SU-DHL-6 (cell line): Measurements from ENCODE around the gene TMEM14A.

Source experiments
- H2AFZ ChIP-seq: fragments of 200-600 bp; sonication (generic); 2 replicates; pipeline ENCODE4 v1.6.1; 2014; ENCODE audit warnings: low read depth, mild to moderate bottlenecking, moderate library complexity, mixed read lengths, antibody characterized with exemption, low read length; ENCODE audit not compliant: severe bottlenecking
- H3F3A ChIP-seq: fragments of 200-600 bp; shearing (Covaris generic); 2 replicates; pipeline ENCODE4 v1.6.0; 2016; ENCODE audit warnings: antibody characterized with exemption, mild to moderate bottlenecking; ENCODE audit not compliant: insufficient read depth
- H3K27ac ChIP-seq: fragments of 200-600 bp; sonication (generic); 2 replicates; pipeline ENCODE4 v1.5.1; 2016; ENCODE audit warnings: low read depth, mild to moderate bottlenecking, low read length, moderate library complexity, mixed read lengths
- H3K27me3 ChIP-seq: fragments of 200-600 bp; sonication (generic), shearing (Covaris generic); 2 replicates; pipeline ENCODE4 v1.6.0; 2014; ENCODE audit warnings: mild to moderate bottlenecking, low read length
- H3K36me3 ChIP-seq: fragments of 200-600 bp; sonication (generic); 2 replicates; pipeline ENCODE4 v1.6.1; 2014; ENCODE audit warnings: mild to moderate bottlenecking, low read length, mixed read lengths
- H3K4me2 ChIP-seq: fragments of 300-600, 200-600 bp; shearing (Covaris generic), sonication (generic); 2 replicates; pipeline ENCODE4 v1.6.0; 2014; ENCODE audit warnings: low read length, low read depth, mild to moderate bottlenecking; ENCODE audit not compliant: poor library complexity, severe bottlenecking
- H3K4me3 ChIP-seq: fragments of 200-600 bp; sonication (generic); 2 replicates; pipeline ENCODE4 v1.5.1; 2014; ENCODE audit warnings: antibody characterized with exemption, low read length, mild to moderate bottlenecking, mixed read lengths; ENCODE audit not compliant: insufficient read depth, poor library complexity, severe bottlenecking
- H3K79me2 ChIP-seq: fragments of 200-600 bp; sonication (generic); 2 replicates; pipeline ENCODE4 v1.6.1; 2014; ENCODE audit warnings: mild to moderate bottlenecking, low read length, moderate library complexity; ENCODE audit not compliant: insufficient read depth
- H3K9ac ChIP-seq: fragments of 200-600 bp; sonication (generic); 2 replicates; pipeline ENCODE4 v1.7.0; 2014; ENCODE audit warnings: mild to moderate bottlenecking, low read length
- H3K9me2 ChIP-seq: fragments of 200-600 bp; sonication (generic); replicated peaks from 2 replicates; pipeline ENCODE4 v1.6.1; 2014; ENCODE audit warnings: low read length; ENCODE audit not compliant: insufficient read depth
- H3K9me3 ChIP-seq: fragments of 200-600 bp; sonication (generic); 2 replicates; pipeline ENCODE4 v1.6.1; 2014; ENCODE audit warnings: low read length, mixed read lengths; ENCODE audit not compliant: insufficient read depth
- H4K20me1 ChIP-seq: fragments of 200-600 bp; sonication (generic); 2 replicates; pipeline ENCODE4 v1.6.1; 2014; ENCODE audit warnings: low read depth, mild to moderate bottlenecking, antibody characterized with exemption, low read length, moderate library complexity, mixed read lengths
- CTCF ChIP-seq: fragments of 200-600 bp; sonication (generic); IDR thresholded peaks from one replicate; pipeline ENCODE4 v1.5.1; 2017; ENCODE audit warnings: antibody characterized with exemption, mild to moderate bottlenecking, low read length, moderate library complexity; ENCODE audit not compliant: insufficient read depth, poor library complexity, severe bottlenecking
- EZH2phosphoT487 ChIP-seq: fragments of 200-600 bp; sonication (generic), shearing (Covaris generic); conservative IDR thresholded peaks from 2 replicates; pipeline ENCODE4 v1.6.1; 2018; ENCODE audit warnings: mild to moderate bottlenecking, antibody characterized with exemption, low read length, moderate library complexity, mixed read lengths

Gene TMEM14A

DNA sequence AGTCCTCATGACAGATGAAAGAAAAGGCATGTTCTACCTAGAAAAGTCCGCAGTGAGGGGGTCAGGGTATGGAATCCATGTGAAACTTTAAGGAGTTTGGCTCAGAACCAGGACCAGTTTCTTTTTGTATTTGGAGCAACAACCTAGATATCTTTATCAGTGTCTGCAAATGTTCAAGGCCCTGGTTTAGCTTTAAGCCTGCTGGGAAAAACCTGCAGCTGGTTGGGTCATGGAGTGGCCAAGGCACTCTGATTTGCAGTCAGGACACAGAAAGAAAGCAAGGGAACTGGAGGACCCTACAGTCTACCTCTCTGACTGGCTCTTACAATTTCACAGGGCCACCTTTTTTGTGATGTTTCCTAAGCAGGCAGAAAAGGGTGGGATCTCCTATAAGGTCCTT is 58.7 kb downstream of the TMEM14A start:
- Histone ChIP-seq H3K9me3 (no peaks in the 10 kb centered on the region), H2AFZ (no peak overlapping the region), H3F3A (no peaks in the 10 kb centered on the region), H4K20me1 (no peaks in the 10 kb centered on the region), H3K9me2 (no peaks in the 10 kb centered on the region), H3K4me2 (no peak overlapping the region), H3K9ac (no peak overlapping the region), H3K4me3 (no peak overlapping the region), H3K36me3 (no peaks in the 10 kb centered on the region), H3K27ac (no peak overlapping the region), H3K27me3 (0 out of 2 replicates have a peak, but pooled peaks cover 3% of the 10 kb centered on the region), H3K79me2 (no peaks in the 10 kb centered on the region)
- no peak for TF ChIP-seq CTCF
- no peak for TF ChIP-seq EZH2phosphoT487

DNA sequence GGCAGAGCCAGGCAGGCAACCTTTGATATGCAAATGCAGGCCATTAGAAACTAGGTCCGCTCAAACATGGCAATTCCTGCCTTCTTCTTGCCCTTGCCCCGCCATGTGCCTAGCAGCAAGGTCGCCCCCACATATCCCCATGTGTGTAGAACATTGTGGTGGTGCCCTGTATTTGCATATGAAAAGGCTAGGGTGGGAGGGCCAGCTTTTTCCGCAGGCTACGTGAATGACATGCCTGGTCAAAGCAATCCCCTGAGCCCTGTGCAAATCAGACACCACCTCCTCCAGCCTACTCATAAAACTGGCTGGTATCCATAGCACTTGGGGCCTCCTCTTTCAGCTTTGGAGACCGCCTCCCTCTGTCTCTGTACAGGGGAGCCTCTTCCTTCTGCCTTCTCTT is 60.8 kb downstream of the TMEM14A start:
- no peaks in the 10 kb centered on the region for H3K36me3 ChIP-seq
- 0 out of 2 replicates have a peak, but pooled peaks cover 3% of the 10 kb centered on the region for H3K27me3 ChIP-seq
- H3K4me3 ChIP-seq: no peak overlapping the region
- TF ChIP-seq EZH2phosphoT487 (no peak), CTCF (no peak)
- H3K4me2 ChIP-seq: no peak overlapping the region
- H3K9me3 ChIP-seq: no peaks in the 10 kb centered on the region
- H3K9ac ChIP-seq: no peak overlapping the region
- H3K79me2 ChIP-seq: no peaks in the 10 kb centered on the region
- H3F3A ChIP-seq: no peaks in the 10 kb centered on the region
- H4K20me1 ChIP-seq: no peaks in the 10 kb centered on the region
- no peak overlapping the region for H3K27ac ChIP-seq
- H3K9me2 ChIP-seq: no peaks in the 10 kb centered on the region
- no peak overlapping the region for H2AFZ ChIP-seq

DNA sequence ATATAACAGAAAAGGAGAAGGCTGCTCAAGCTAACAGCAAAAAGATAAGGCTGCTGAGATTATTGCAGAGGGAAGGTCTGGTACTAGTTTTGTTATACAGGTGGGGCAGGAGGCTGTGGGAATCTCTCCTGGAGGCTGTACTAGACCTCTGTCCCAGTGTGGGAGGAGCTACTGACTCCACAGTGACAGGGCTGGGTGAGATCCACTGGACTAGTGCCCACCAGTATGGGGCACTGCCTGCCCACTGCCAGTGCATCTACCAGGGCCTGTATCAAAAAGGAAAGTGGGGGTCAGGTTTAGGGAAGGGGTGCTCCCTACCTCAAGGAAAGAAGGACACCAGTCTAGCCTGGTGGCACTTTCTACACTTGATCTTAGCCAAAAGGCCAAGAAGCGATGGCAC is 62.3 kb downstream of the TMEM14A start:
- Histone ChIP-seq H3K27me3 (no peaks in the 10 kb centered on the region), H2AFZ (no peak overlapping the region), H3F3A (no peaks in the 10 kb centered on the region), H3K79me2 (no peaks in the 10 kb centered on the region), H4K20me1 (no peaks in the 10 kb centered on the region), H3K9me2 (no peaks in the 10 kb centered on the region), H3K4me2 (no peak overlapping the region), H3K9ac (no peak overlapping the region), H3K27ac (no peak overlapping the region), H3K4me3 (no peak overlapping the region), H3K9me3 (no peaks in the 10 kb centered on the region), H3K36me3 (no peaks in the 10 kb centered on the region)
- TF ChIP-seq CTCF: no peak
- TF ChIP-seq EZH2phosphoT487: no peak

DNA sequence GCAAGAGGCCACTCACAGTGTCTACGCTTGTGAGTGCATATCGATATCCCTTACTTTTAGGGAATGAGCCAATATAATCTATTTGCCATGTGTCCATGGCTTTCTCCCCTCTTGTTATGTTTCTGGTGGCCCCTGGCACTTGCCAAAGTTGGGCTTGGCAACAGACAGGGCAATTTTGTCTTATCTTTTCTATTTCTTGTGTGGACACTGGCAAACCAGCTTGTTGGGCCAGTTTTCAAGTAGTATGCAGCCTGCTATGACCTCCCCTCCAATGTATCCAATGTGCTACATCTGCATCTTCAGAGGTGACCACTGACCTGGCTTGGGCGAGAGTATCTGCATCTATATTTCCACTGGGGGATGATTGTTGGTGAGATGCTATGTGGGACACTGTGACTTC is 63.2 kb downstream of the TMEM14A start:
- Histone ChIP-seq H3K4me3 (no peak overlapping the region), H3K79me2 (no peaks in the 10 kb centered on the region), H3K27me3 (no peaks in the 10 kb centered on the region), H3K9ac (no peak overlapping the region), H3F3A (no peaks in the 10 kb centered on the region), H3K9me2 (no peaks in the 10 kb centered on the region), H2AFZ (no peak overlapping the region), H3K36me3 (no peaks in the 10 kb centered on the region), H4K20me1 (no peaks in the 10 kb centered on the region), H3K27ac (no peak overlapping the region), H3K9me3 (no peaks in the 10 kb centered on the region), H3K4me2 (no peak overlapping the region)
- TF ChIP-seq EZH2phosphoT487 (no peak), CTCF (no peak)
